NCI-H446 treated with DMSO at 0.1 percent for 48 hours (cell line): ENCODE measurements around the gene KIRREL3.

Source experiments
- DNase-seq: peaks from one replicate; lab custom pipeline; 2025; lab: John Stamatoyannopoulos, UW

KIRREL3 gene

GRCh38 chr11:126663749-126664592 is 336.6 kb downstream of the KIRREL3 start:
- no peak for DNase-seq

- no peak for DNase-seq
These were observed 338.4 kb downstream of the KIRREL3 start for GRCh38 chr11:126662035-126662790.

- DNase-seq = peak; percentile 81
These were observed 339.7 kb downstream of the KIRREL3 start for GRCh38 chr11:126660761-126661425.

- DNase-seq = peak; percentile 81
These were observed 340.2 kb downstream of the KIRREL3 start for GRCh38 chr11:126660321-126660720.

- DNase-seq = no peak
These were observed 342.1 kb downstream of the KIRREL3 start for GRCh38 chr11:126658306-126659056.

- DNase-seq = no peak
These were observed 344.8 kb downstream of the KIRREL3 start for GRCh38 chr11:126655807-126656128.

- DNase-seq = no peak
These were observed 345.4 kb downstream of the KIRREL3 start for GRCh38 chr11:126654886-126655806.

- no peak for DNase-seq
These were observed 347.5 kb downstream of the KIRREL3 start for GRCh38 chr11:126653040-126653439.

GRCh38 chr11:126647735-126648134 is 352.8 kb downstream of the KIRREL3 start:
- no peak for DNase-seq

GRCh38 chr11:126646701-126647557 is 353.6 kb downstream of the KIRREL3 start:
- DNase-seq = no peak

- DNase-seq = no peak
These were observed 355.4 kb downstream of the KIRREL3 start for GRCh38 chr11:126645186-126645585.

- no peak for DNase-seq
These were observed 360.4 kb downstream of the KIRREL3 start for GRCh38 chr11:126640186-126640585.

- no peak for DNase-seq
These were observed 360.9 kb downstream of the KIRREL3 start for GRCh38 chr11:126639692-126640091.

- DNase-seq = no peak
These were observed 361.9 kb downstream of the KIRREL3 start for GRCh38 chr11:126638648-126639047.

GRCh38 chr11:126637795-126638175 is 362.8 kb downstream of the KIRREL3 start:
- peak; percentile 2 for DNase-seq

- no peak for DNase-seq
These were observed 363.4 kb downstream of the KIRREL3 start for GRCh38 chr11:126636911-126637794.

- no peak for DNase-seq
These were observed 365.1 kb downstream of the KIRREL3 start for GRCh38 chr11:126635511-126635910.

GRCh38 chr11:126634963-126635362 is 365.6 kb downstream of the KIRREL3 start:
- DNase-seq = no peak

GRCh38 chr11:126633330-126633729 is 367.2 kb downstream of the KIRREL3 start:
- DNase-seq = no peak
